B cell (primary cell): ENCODE results near the gene GIPC1.

Experiments used
- EZH2 ChIP-seq: IDR thresholded peaks from 2 replicates; pipeline ENCODE4 v1.6.1; 2012; ENCODE audit warnings: borderline replicate concordance, low read depth, mild to moderate bottlenecking, moderate library complexity, low read length; ENCODE audit not compliant: insufficient read depth, poor library complexity, severe bottlenecking
- TF ChIP-seq, protein P1 (sequence below): fragments of 200-600 bp; IDR thresholded peaks from one replicate; pipeline ENCODE4 v1.8.0; 2022; ENCODE audit warnings: antibody characterized with exemption, mild to moderate bottlenecking

DNA sequence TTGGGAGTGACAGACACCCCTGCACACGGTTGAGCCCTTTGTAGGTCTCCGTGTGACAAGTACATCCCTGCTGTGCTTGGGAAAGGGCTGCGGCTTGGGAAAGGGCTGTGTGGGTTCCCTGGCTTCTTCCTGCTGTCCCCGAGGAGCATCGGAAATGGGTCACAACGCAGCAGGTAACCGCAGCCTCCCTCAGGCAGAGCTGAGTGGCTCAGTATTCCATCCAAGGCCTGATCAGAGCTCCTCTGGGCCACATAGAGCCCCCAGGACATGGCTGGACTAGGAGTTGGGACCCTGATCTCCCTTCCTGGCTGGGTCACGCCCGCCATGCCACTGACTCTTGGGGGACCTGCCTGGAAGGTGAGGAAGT is 49.8 kb upstream of the GIPC1 start:
- TF ChIP-seq, protein P1, sequence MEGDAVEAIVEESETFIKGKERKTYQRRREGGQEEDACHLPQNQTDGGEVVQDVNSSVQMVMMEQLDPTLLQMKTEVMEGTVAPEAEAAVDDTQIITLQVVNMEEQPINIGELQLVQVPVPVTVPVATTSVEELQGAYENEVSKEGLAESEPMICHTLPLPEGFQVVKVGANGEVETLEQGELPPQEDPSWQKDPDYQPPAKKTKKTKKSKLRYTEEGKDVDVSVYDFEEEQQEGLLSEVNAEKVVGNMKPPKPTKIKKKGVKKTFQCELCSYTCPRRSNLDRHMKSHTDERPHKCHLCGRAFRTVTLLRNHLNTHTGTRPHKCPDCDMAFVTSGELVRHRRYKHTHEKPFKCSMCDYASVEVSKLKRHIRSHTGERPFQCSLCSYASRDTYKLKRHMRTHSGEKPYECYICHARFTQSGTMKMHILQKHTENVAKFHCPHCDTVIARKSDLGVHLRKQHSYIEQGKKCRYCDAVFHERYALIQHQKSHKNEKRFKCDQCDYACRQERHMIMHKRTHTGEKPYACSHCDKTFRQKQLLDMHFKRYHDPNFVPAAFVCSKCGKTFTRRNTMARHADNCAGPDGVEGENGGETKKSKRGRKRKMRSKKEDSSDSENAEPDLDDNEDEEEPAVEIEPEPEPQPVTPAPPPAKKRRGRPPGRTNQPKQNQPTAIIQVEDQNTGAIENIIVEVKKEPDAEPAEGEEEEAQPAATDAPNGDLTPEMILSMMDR: no peak
- no peak for TF ChIP-seq EZH2
